H9 (cell line): ENCODE measurements around the gene DDC. TPM values are rescaled to one million over a fixed set of nuclear protein-coding genes. Genes with fewer than 3 reads are reported as not detected.

Source experiments
- DNase-seq: peaks from one replicate; pipeline ENCODE4 v3.0.0-alpha.2; 2017
- H2AFZ ChIP-seq: one replicate; pipeline ENCODE4 v1.6.1; 2013; ENCODE audit warnings: mild to moderate bottlenecking, low read length, control low read depth, moderate library complexity
- H2AK5ac ChIP-seq: 2 replicates; pipeline ENCODE4 v1.6.1; 2013; ENCODE audit warnings: low read length, control low read depth, mixed read lengths; ENCODE audit not compliant: insufficient read length
- H2BK120ac ChIP-seq: one replicate; pipeline ENCODE4 v1.6.1; 2013; ENCODE audit warnings: low read depth, mild to moderate bottlenecking, low read length, control low read depth, inconsistent platforms; ENCODE audit not compliant: poor library complexity, severe bottlenecking
- H2BK12ac ChIP-seq: 2 replicates; pipeline ENCODE4 v1.6.1; 2013; ENCODE audit warnings: low read length, control low read depth, mixed read lengths, low read depth; ENCODE audit not compliant: insufficient read length
- H2BK15ac ChIP-seq: 2 replicates; pipeline ENCODE4 v1.6.1; 2013; ENCODE audit warnings: low read depth, low read length, control low read depth
- H2BK20ac ChIP-seq: one replicate; pipeline ENCODE4 v1.6.1; 2013; ENCODE audit warnings: low read depth, mild to moderate bottlenecking, low read length, control low read depth, inconsistent platforms; ENCODE audit not compliant: poor library complexity, severe bottlenecking
- H2BK5ac ChIP-seq: 2 replicates; pipeline ENCODE4 v1.6.1; 2013; ENCODE audit warnings: low read length, control low read depth, mixed read lengths; ENCODE audit not compliant: insufficient read length
- H3K14ac ChIP-seq: 2 replicates; pipeline ENCODE4 v1.6.1; 2013; ENCODE audit warnings: low read length, control low read depth; ENCODE audit not compliant: insufficient read depth
- H3K18ac ChIP-seq: 2 replicates; pipeline ENCODE4 v1.6.1; 2013; ENCODE audit warnings: low read depth, mild to moderate bottlenecking, mixed read lengths, low read length, control low read depth; ENCODE audit not compliant: insufficient read length
- H3K23ac ChIP-seq: 2 replicates; pipeline ENCODE4 v1.6.1; 2013; ENCODE audit warnings: low read length, control low read depth, mixed read lengths, low read depth; ENCODE audit not compliant: insufficient read length
- H3K23me2 ChIP-seq: 2 replicates; pipeline ENCODE4 v1.6.1; 2013; ENCODE audit warnings: low read depth, mild to moderate bottlenecking, mixed read lengths, low read length, control low read depth; ENCODE audit not compliant: insufficient read length, poor library complexity, severe bottlenecking
- H3K27ac ChIP-seq: 2 replicates; pipeline ENCODE4 v1.5.1; 2013; ENCODE audit warnings: low read length, control low read depth, mixed read lengths, low read depth; ENCODE audit not compliant: insufficient read length
- H3K27me3 ChIP-seq: 2 replicates; pipeline ENCODE4 v1.6.1; 2013; ENCODE audit warnings: low read length, control low read depth, inconsistent platforms; ENCODE audit not compliant: insufficient read depth
- H3K4ac ChIP-seq: 2 replicates; pipeline ENCODE4 v1.6.1; 2013; ENCODE audit warnings: low read depth, mild to moderate bottlenecking, control low read depth, inconsistent platforms, low read length, moderate library complexity
- H3K4me1 ChIP-seq: 2 replicates; pipeline ENCODE4 v1.6.1; 2013; ENCODE audit warnings: low read length, control low read depth, inconsistent platforms; ENCODE audit not compliant: insufficient read depth
- H3K4me2 ChIP-seq: 2 replicates; pipeline ENCODE4 v1.6.1; 2013; ENCODE audit warnings: low read length, control low read depth, mixed read lengths; ENCODE audit not compliant: insufficient read length, insufficient read depth
- H3K56ac ChIP-seq: 2 replicates; pipeline ENCODE4 v1.6.1; 2013; ENCODE audit warnings: low read depth, mild to moderate bottlenecking, mixed read lengths, low read length, control low read depth; ENCODE audit not compliant: insufficient read length
- H3K79me1 ChIP-seq: 2 replicates; pipeline ENCODE4 v1.6.1; 2013; ENCODE audit warnings: low read depth, mild to moderate bottlenecking, moderate library complexity, low read length, control low read depth, inconsistent platforms; ENCODE audit not compliant: insufficient read depth, poor library complexity, severe bottlenecking
- H3K79me2 ChIP-seq: 2 replicates; pipeline ENCODE4 v1.6.1; 2013; ENCODE audit warnings: low read length, control low read depth, inconsistent platforms; ENCODE audit not compliant: insufficient read depth
- H3K9ac ChIP-seq: 2 replicates; pipeline ENCODE4 v1.6.1; 2013; ENCODE audit warnings: low read length, control low read depth, mixed read lengths; ENCODE audit not compliant: insufficient read length; ENCODE audit errors: extremely low read depth
- H3K9me3 ChIP-seq: one replicate; pipeline ENCODE4 v1.6.1; 2013; ENCODE audit warnings: low read depth, low read length, inconsistent platforms; ENCODE audit not compliant: control insufficient read depth
- H3T11ph ChIP-seq: one replicate; pipeline ENCODE4 v1.6.1; 2013; ENCODE audit warnings: mild to moderate bottlenecking, low read length, control low read depth, inconsistent platforms
- H4K20me1 ChIP-seq: one replicate; pipeline ENCODE4 v1.6.1; 2013; ENCODE audit not compliant: control insufficient read depth, insufficient read length, insufficient read depth
- H4K5ac ChIP-seq: 2 replicates; pipeline ENCODE4 v1.6.1; 2013; ENCODE audit warnings: low read depth, mild to moderate bottlenecking, mixed read lengths, low read length, control low read depth; ENCODE audit not compliant: insufficient read length
- H4K8ac ChIP-seq: replicated peaks from 2 replicates; pipeline ENCODE4 v1.6.1; 2013; ENCODE audit warnings: low read length, control low read depth, mixed read lengths, low read depth; ENCODE audit not compliant: insufficient read length
- H4K91ac ChIP-seq: 2 replicates; pipeline ENCODE4 v1.6.1; 2013; ENCODE audit warnings: low read depth, mild to moderate bottlenecking, moderate library complexity, mixed read lengths, low read length, control low read depth; ENCODE audit not compliant: insufficient read length
- H3K27ac Mint-ChIP-seq, 3 experiments: 2 replicates in 2 of 3; 3 replicates in 1 of 3; pipeline ENCODE4 v1.8.0; 2020 to 2021; ENCODE audit warnings: mixed read lengths in 3 of 3, mild to moderate bottlenecking in 1 of 3, moderate library complexity in 1 of 3
- H3K27me3 Mint-ChIP-seq: 2 replicates; pipeline ENCODE4 v1.8.0; 2021; ENCODE audit warnings: low read depth, mild to moderate bottlenecking, moderate library complexity, mixed read lengths
- H3K36me3 Mint-ChIP-seq, 3 experiments: 2 replicates in 2 of 3; 3 replicates in 1 of 3; pipeline ENCODE4 v1.8.0; 2020 to 2021; ENCODE audit warnings: low read depth in 3 of 3, mixed read lengths in 3 of 3; ENCODE audit not compliant: insufficient read depth in 1 of 3
- H3K4me1 Mint-ChIP-seq, 2 experiments: 2 replicates each; pipeline ENCODE4 v1.8.0; 2020; ENCODE audit warnings: mixed read lengths in 2 of 2
- H3K4me3 Mint-ChIP-seq, 2 experiments: 2 replicates in 1 of 2; 3 replicates in 1 of 2; pipeline ENCODE4 v1.8.0; 2020 to 2021; ENCODE audit warnings: mild to moderate bottlenecking in 2 of 2, mixed read lengths in 2 of 2, moderate library complexity in 1 of 2
- H3K9me3 Mint-ChIP-seq, 2 experiments: 2 replicates in 1 of 2; 3 replicates in 1 of 2; pipeline ENCODE4 v1.8.0; 2020; ENCODE audit warnings: mild to moderate bottlenecking in 2 of 2, mixed read lengths in 2 of 2, moderate library complexity in 1 of 2
- WGBS: extraction: QIAGEN DNeasy Blood & Tissue Kit; methylation state at CpG from one replicate; pipeline ENCODE4 v1.1.7; 2013; ENCODE audit warnings: missing lambda C conversion rate, low lambda C conversion rate, mixed read lengths; ENCODE audit not compliant: insufficient read length; ENCODE audit errors: extremely low coverage; 5-methylcytosine and 5-hydroxymethylcytosine counted together
- total RNA-seq: library from RNA; stranded (reverse); gene quantifications from 2 replicates; pipeline ENCODE4 v1.2.1, GENCODE V29; 2021
- TF ChIP-seq, protein P1 (sequence below): fragments of 200-600 bp; sonication (generic); conservative IDR thresholded peaks from 3 replicates; pipeline ENCODE4 v1.8.0; 2021; ENCODE audit warnings: antibody characterized with exemption, mild to moderate bottlenecking

Gene DDC
- total RNA-seq, 1 experiment from 2014 or later: not detected

DNA sequence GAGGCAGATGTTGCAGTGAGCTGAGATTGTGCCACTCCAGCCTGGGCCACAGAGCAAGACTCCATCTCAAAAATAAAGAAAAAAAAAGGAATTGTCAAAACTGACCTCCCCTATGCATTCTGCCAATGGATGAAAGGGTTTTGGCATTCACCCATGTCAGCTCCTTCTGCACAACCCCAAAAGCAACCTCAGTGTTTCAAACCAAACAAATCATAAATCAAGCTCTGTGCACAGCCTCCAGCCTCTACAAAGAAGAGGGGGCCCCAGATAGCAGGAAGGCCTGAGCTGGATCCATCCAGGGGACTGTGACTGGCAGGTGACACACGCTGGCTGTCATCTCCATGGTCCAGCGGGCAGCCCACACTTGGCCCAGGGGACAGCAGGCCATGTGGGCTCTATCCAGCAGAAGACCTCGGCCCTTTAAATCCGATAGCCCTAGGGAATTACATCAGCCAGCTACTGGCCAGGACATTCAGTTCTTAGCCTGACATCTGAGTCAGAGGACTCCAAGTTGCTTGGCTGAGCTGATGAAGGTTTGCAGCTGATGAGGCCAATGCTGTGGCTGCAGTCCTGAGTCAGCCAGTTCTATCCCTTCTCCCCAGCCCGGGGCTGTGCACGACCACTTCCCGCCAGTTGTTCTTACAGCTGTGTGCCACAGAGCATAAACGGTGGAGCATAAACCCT is 63.1 kb downstream of the DDC start:
- peaks cover 6 to 9% of the 10 kb centered on the region in 2 experiments; a peak in 3 of 4 replicates for H3K4me1 Mint-ChIP-seq
- Histone ChIP-seq H2BK20ac (no peak overlapping the region), H3K4me1 (no peaks in the 10 kb centered on the region), H2BK15ac (no peak overlapping the region), H3K4ac (no peak overlapping the region), H3T11ph (no peak overlapping the region), H3K4me2 (no peak overlapping the region), H3K9me3 (no peaks in the 10 kb centered on the region), H3K79me2 (no peaks in the 10 kb centered on the region), H4K5ac (no peak overlapping the region), H3K23me2 (no peaks in the 10 kb centered on the region), H3K27ac (no peak overlapping the region), H2BK12ac (no peak overlapping the region), H2AK5ac (no peak overlapping the region), H3K18ac (no peak overlapping the region), H3K9ac (no peak overlapping the region), H4K20me1 (no peaks in the 10 kb centered on the region), H4K91ac (no peak overlapping the region), H3K14ac (no peak overlapping the region), H2AFZ (no peak overlapping the region), H3K56ac (no peak overlapping the region), H4K8ac (no peak overlapping the region), H2BK120ac (no peak overlapping the region), H2BK5ac (no peak overlapping the region), H3K79me1 (no peaks in the 10 kb centered on the region), H3K23ac (no peak overlapping the region), H3K27me3 (no peaks in the 10 kb centered on the region)
- no CpG with 5 or more reads among the region's 8 CpGs for WGBS
- H3K9me3 Mint-ChIP-seq: peaks cover 2 to 4% of the 10 kb centered on the region in 2 experiments; a peak in 2 of 5 replicates
- H3K27ac Mint-ChIP-seq: no peak overlapping the region; a peak in 2 of 7 replicates
- TF ChIP-seq, protein P1, sequence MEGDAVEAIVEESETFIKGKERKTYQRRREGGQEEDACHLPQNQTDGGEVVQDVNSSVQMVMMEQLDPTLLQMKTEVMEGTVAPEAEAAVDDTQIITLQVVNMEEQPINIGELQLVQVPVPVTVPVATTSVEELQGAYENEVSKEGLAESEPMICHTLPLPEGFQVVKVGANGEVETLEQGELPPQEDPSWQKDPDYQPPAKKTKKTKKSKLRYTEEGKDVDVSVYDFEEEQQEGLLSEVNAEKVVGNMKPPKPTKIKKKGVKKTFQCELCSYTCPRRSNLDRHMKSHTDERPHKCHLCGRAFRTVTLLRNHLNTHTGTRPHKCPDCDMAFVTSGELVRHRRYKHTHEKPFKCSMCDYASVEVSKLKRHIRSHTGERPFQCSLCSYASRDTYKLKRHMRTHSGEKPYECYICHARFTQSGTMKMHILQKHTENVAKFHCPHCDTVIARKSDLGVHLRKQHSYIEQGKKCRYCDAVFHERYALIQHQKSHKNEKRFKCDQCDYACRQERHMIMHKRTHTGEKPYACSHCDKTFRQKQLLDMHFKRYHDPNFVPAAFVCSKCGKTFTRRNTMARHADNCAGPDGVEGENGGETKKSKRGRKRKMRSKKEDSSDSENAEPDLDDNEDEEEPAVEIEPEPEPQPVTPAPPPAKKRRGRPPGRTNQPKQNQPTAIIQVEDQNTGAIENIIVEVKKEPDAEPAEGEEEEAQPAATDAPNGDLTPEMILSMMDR: no peak
- no peaks in the 10 kb centered on the region for H3K36me3 Mint-ChIP-seq
- no peak for DNase-seq
- H3K27me3 Mint-ChIP-seq: peaks cover 3% of the 10 kb centered on the region
- no peak overlapping the region for H3K4me3 Mint-ChIP-seq
